NCI-H2081 (cell line): ENCODE results near the gene NOXA1.

ENCODE experiments used
- DNase-seq, 2 experiments: peaks; one replicate each; lab custom pipeline; 2025; lab: John Stamatoyannopoulos, UW

The NOXA1 gene

DNA sequence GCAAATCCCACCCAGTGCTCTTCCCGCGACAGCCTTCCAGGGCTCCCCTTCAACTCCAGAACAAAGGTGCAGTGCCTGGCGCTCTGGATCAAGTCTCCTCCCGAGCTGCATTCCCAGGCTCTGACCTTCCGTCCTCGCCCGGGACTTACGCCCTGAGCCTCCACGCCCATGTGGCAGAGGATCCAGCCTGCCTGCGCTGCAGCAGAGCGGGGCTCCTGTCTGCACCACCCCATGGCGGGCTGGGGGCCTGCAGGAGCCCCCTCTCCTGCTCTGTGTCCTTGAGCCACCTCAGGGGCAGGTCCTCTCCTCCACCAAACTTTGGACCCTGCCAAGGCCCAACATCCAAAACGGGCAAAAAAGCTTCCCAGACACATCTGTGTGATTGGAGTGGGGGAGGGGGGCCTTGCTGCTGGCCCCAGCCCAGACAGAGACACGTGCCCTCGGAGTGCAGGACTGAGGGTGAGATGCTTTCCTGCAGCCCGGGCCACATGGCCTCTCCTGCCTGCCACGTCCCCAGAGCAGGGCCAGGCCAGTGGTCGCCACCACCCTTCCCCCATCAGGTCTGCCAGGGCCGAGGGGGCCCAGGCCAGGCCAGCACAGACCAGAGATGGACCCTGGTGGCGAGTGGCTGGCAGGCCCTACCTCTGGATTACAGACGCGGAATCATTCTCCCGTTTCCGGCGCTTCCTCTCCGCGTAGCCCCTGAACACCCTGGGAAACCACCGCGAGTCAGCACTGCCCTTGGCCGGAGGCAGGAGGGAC, 31.6 kb downstream of the NOXA1 start:
- no peak for DNase-seq

DNA sequence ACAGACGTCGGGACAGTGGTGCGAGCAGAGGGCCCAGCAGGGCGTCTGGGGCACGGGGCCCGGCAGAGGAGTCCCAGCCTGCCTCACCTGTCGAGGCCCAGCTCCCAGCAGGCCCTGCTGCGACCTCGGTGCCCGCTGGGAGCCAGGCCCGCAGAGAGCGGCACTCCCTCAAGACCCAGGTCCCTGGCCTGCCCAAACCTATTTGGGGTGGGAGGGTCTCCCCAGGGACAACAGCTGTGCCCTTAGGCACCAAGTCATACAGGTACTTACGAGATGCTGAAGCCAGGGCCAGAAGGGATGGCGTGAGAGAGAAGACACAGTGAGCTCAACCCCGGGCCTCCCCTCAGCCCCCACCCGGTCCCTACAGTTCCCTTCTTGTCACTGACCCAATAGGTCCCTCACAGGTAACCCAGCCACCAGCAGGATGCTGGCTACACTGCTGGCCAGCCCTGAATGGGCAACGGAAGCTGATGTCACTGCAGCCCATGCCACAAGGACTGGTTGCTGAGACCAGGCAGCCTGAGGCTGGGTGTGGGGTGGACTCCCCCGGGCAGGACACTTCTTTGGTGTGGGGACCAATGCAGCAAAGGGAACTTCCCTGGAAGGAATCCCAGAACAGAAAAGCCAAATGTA, 32.3 kb downstream of the NOXA1 start:
- DNase-seq = no peak

DNA sequence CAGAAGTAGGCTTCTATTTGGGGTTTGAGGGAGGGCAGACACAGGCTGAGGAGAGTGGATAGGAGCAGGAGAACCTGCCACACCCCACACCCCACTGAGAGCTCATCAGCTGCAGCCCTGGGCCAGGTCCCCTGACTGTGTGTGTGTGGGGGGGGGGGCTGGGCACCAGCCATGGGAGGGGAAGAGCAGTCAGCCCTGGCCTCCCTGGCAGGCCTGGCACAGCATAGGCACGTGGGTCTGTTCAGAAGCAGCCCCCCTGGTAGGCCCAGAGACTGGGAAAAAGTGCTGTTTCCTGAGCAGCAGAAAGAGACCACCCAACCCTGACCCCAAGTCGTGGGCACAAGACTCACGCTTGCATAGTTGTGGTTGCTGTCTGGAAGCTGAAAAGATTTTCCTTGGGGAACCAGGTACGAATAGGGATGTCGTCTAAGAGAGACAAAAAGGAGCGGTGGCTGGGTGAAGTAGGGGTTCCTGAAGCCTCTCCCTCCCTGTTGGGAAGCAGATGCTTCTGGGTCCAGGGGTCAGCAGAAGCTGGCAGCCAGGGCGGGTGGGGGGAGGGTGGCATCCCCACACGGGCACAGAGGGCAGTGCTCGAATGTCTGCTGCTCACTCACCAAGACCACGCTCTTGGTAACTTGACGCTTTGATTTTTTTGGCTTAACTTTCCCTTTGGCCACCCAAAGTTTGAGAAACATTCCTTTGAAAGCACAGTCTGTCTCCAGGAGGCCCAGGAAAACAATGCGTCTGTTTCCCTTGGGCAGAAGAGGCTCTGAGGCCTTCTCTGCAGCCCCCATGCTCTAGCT, 33.1 kb downstream of the NOXA1 start:
- no peak for DNase-seq

DNA sequence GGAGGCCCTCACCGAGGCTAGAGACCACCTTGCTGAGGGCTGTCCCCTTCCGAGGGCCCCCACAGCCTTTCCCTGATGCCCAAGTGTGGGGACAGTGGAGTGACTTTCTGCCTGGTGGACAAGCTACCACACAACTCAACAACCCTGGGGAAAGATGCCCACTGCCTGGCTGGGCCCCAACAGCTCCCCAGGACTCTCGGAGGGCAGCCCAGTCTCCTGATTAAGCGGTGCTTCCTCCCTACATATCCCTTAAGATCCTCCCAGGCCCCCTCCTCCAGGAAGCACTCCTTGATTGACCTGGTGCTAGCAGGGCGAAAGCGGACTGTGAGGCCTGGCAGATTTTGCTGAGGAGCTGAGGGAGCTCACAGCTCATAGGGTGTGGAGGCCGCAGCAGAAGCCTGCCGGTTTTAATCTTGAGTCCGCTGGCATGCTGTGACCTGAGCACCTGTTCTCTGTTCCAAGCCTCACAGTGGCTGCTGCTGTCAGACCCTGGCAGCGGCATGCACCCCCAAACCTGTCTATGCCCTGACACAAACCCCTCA, 33.7 kb downstream of the NOXA1 start:
- DNase-seq = no peak

DNA sequence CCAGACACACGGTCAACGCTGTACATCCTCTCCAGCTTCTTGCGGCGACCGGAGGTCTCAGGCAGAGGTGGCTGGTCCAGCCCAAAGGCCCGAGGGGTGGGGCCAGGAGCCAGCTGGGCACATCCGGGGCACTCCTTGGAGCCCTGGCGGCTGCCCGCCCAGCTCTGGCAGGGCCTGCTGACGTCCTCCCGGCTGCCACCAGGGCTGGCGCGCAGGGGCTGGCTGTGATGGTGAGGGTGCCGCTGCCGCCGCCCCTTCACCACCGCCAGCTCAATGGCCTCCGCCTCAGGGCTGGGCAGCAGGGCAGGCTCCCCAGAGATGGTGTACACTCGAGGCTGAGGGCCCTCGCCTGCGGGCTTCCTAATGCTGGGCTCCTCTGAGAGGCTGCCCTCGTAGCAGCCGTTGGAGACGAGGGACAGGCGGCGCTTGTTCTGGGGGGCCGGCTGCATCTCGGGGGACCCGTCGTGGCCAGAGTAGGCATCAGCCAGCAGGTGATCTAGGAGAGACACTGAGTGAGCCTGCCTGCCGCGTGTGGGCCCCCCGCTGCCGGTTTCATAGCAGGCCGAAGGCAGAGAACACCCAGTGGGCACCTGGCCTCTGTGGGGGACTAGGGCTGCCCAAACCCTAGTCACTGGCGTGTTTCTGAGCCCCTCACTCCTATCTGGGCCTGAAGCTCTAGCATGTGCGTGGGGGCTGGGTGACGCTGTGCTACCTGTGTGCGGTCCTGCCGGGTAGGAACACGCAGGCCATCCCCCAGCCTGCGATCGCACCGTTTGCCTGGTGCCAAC, 34.4 kb downstream of the NOXA1 start:
- DNase-seq = peak in 1 of 2 experiments; percentile 26

DNA sequence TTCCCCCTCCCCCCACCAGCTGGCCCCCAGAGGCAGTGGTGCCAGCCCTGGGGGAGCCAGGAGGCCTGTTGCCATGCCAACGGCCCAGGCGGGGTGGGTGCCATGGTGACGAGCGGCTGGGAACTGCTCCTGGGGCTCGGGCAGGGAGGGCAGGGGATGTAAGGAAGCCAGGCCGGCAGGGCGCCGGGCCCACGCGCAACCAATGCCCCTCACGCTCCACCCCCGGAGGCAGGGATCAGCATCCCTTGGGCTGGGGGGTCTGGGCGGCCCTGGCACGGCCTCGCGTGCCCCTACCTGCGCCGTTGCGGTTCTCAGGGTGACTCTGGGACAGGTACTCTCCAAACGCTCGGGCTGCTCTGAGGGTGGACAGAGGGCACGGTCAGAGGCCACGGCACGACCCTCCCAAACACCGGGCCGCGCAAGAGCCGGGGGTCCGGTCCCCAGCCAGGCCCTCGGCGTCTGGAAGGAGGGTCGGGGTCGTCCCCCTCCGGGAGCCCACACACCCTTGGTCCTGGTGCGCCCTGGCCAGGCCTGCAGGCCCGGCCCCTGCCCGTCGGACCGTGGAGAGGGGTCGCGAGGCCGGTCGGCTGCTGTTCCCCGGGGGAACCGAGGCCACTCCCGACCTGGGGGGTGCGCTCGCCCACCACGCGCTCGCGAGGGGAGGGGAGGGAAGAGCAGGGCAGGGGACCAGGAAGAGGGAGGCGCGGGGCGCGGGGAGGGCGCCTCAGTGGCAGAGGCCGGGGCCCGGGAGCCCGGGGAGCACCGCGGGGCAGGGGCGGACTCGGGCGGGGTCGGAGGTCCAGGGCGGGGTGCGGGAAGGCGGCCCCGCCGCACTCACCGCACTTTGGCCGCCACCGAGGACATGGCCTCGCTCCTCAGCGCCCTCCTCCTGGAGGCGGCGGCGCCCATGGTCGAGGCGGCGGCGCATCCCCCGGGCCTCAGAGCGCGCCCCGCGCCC, 35.3 kb downstream of the NOXA1 start:
- peak; percentile 65 to 81 for DNase-seq

DNA sequence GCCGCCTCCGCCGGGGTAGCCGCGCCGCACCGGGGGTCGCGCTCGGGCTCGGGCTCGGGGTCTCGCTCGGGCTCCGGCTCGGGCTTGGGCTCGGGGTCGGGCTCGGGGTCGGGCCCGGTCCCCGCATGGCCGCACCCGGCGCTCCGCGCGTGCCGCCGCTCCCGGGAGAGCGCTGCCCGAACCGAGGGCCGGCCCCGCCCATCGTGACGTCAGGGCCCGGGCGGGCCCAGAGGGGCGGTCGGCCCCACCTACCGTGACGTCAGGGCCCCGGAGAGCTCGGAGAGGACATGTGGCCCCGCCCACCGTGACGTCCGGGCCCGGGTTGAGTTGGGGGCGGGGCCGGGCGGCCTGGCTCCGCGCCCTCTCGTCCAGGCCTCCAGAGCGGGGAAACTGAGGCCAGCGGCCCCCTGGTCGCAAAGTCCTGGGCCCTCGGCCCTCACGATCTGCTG, 36.0 kb downstream of the NOXA1 start, which contains the start of gene NSMF:
NSMF (minus strand) TSS at position 183 of the 449 bp plus-strand sequence. CDS start 232 bp downstream, outside the sequence.
- DNase-seq = peak; percentile 84 to 89

DNA sequence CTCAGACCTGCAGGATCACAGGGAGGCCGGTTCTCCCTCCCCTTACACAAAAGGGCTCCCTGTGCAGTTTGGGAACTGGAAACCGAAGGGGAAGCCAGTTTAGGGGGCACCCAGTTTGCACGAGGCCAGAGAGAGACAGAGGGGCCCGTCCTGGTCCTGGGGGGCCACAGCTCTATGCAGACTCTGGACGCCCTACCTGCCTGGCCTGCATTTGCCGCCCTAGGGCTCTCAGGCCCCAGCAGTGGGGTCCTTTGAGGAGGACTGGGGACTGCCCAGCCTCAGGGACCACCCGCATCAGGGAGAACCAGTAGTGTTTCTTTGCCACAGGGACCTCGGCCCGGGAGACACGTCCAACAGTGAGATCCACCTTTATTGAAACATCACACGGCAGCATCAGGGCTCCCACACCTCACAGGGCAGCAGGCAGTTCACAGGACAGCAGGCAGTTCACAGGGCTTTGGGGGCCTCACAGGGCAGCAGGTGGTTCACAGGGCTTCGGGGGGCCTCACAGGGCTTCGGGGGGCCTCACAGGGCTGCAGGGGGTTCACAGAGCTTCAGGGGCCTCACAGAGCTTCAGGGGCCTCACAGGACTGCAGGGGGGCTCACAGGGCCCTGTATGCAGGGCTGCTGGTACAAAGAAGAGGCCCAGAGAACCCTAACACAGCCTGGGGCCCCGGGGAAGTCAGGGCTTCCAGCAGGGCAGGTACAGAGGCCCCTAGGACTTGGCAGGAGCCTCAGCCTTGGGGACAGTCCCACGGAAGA, 36.6 kb downstream of the NOXA1 start:
- DNase-seq = no peak

DNA sequence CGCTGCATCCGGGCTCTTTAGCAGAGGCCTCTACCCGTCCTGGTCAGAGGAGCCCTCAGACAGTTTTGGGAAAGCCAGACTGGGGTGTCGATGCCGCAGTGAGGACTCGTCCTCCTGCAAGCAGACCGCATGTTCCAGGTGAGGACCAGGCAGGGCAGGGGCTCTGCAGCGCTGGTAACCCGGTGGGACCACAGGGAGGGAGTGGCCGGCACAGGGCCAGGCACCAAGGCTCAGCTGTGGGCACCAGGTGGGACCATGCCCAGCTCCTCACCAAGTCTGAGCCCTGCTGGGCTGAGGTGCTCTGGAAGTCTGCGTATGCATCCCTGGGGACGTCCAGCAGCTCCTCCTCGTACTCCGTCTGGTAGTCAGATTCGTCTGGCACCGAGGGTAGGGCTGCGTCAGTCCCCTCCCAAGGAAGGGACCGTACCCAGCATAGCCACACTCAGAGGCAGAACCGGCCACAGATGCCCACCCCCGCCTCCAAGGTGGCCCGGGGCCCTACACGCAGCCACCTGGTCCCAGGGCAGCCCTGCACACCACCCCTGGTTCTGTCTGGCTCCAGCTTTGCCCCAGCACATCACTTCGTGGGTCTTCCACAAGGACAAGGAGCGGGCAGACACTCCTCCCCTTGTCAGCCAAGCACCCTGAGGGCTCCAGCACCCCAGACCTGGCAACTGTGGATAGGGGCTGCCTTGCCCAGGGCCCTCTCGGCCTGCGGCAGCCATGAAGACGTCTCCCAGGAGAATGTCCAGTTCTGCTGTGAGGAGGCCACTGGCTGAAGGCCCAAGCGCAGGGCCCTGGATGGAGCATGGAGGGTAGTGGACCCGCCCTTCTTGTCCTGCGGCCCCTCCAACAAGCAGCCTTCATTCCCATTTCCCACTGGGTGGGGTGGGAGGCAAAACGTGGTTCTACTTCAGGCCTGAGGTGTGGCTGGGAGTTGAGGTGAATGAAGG, 37.4 kb downstream of the NOXA1 start:
- DNase-seq = no peak

DNA sequence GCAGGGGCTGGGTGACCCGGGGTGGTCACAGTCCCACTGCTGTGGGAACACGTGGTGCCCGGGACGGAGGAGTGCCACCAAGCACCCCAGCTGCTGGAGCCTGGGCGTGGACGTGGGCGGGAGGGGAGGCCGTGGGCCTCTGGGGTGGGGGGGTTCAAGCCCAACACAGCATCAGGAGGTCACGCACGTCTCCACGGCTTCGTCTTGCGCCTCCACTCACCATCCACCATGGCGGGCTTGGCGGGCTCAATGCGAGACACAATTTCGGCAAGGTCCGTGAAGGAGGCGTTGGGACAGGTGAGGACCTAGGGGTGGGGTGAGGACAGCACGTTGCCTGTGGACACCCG, 38.1 kb downstream of the NOXA1 start:
- DNase-seq = no peak

DNA sequence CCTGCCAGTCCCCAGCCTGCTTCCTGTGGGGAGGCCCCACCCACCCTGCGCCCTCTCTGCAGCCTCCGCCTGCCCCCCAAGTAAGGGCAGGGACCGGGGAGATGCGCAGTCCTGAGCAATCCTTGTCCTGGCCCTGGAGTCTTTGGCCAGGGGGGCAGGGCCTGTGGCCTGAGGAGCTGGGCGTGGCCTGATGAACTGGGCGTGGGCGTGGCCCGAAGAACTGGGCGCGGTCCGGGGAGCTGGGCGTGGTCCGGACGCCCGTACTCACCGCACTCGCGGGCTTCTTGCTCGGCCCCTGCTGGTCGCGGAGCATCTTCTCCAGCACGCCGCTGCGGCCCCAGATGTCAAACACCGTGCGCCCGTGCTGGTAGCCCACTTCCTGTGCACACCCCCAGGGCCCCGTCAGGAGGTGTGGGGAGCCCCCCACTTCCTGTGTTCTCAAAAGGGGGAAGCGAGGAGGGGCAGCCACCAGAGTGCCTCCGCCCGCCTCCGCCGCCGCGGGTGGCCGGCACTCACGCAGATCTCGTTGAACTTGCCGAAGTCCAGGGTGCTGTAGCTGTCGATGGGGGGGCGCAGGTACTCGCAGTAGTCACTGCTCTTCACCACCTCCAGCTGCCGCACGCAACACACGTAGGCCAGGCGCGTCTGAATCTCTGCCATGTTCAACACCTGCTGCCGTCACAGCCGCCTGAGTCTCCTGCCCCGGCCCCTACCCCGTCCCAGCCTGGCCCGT, 38.6 kb downstream of the NOXA1 start:
- no peak for DNase-seq

DNA sequence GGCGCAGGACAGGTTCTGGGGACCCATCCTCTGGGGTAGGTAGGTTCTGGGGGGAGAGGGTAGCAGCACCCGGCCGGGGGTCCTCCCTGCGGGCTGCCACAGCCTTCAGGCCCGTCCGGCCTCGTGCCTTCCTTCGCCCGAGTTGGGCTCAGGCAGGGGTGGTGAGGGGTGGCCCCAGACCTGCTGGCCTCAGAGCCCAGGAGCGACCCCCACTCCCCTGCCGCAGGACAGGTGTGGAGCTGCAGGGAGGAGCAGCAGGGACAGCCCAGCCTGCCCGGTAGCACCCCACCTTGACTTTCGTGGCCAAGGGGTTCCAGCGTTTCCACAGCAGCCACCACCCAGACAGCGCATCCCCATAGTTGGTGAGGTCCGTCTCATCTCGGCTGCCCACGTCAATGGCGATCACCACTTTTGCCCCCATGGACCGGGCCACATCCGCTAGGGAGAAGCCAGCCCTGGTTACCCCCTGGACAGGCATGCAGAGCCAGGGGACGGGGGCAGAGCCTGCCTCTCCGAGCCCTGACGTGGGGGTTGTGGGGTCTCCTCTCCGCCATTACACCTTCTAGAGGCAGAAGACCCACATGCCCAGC, 39.3 kb downstream of the NOXA1 start:
- no peak for DNase-seq

DNA sequence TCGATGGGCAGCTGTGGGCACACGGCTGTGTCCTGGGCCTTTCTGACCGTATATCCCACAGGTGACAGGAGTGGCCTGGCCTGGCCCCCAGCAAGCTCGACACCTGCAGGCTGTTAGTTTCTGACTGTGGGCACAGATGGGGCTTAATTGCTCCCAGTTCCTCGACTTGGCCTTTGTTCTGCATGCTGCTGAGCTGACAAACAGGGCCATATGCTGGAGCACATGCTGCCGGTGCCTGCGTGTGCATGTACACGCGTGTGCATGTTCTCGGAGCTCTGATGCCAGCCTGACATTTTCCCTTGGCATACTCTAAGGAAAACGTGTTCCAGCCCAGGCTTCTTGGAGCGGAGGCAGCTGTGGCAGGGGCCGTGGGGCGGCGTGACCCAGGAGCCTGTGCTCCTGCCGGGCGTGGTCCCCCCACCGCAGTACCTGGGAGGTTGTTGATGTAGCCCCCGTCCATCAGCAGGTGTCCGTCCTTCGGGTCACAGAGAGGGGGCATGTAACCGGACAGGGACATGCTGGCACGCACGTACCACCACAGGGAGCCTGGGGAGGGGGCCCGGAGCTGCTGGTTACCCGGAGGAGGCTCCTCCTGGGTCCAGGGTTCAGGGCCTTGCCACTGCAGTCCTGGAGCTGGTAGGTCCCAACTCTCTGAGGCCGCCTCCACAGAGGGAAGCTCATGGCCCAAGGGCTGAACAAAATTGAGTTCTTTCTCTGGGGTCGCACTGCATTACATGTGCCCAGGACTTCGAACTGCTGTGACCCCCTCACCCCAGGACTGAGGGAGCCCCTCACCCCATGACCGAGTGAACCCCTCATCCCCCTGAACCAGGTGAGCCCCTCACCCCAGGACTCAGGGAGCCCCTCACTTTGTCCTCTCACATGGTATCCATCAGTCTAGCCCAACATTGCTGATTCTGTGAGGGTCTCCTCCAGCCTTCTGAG, 40.1 kb downstream of the NOXA1 start:
- DNase-seq = no peak

DNA sequence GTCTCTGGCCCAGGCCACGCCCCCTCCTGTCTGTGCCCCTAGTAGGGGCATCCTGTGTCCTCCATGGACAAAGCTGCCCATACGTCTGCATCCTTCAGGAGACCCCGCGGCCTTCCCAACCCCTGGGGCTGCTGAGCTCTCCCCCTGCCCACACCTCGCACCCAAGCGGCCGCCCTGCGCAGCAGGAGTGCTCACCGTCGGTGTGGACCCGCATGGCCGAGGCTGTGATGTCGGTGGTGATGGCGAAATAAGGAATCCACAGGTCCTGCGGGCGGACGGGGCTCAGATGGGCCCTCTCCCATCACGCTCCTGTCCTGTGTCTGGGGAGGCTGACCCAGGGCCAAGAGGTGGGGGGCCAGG, 40.7 kb downstream of the NOXA1 start:
- no peak for DNase-seq

DNA sequence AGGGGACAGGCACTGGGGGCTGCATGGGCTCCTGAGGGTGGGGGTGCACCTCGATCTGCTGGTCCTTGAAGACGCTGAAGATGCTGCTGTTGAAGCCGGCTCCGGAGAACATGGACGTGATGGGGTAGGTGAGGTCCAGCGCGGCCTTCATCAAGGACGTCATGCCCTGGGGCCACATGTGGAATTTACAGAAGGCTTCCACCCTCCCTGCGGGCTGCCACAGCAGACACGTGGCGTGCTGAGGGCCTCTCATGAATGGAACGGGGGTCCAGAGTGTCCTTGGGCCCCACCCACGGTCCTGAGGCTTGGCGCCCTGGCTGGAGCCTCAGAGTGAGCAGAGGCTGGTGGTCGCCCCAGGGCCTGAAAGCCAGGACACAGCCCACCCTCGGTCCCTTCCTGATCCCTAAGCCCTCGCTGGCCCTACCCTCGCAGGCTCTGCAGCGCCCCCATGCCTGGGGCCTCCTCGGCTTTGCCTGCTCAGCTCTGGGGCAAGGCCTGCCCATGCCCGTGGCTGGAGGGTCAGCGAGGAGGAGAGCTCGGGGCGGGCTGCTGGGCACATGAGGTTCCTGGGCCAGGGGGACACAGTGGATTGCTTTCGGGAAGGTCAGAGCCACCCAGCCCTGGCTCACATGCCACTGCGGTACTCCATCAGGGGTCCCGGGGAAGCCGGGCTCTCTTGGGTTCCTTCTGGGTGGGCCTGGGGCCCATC, 41.3 kb downstream of the NOXA1 start:
- no peak for DNase-seq
